Stimulated activated CD4-positive, alpha-beta T cell treated with anti-CD3 and anti-CD28 coated beads, TNF-alpha, amount 100 ng/mL, for 24 hours (primary cell): ENCODE data around the gene SEMA6A.

Experiments
- DNase-seq, 3 experiments: peaks; one replicate each; pipeline ENCODE4 v3.0.0-alpha.2; 2020; ENCODE audit warnings: low read depth in 3 of 3

Gene SEMA6A

GRCh38 chr5:116459301-116459700 is 115.3 kb downstream of the SEMA6A start:
- DNase-seq: no peak

DNA sequence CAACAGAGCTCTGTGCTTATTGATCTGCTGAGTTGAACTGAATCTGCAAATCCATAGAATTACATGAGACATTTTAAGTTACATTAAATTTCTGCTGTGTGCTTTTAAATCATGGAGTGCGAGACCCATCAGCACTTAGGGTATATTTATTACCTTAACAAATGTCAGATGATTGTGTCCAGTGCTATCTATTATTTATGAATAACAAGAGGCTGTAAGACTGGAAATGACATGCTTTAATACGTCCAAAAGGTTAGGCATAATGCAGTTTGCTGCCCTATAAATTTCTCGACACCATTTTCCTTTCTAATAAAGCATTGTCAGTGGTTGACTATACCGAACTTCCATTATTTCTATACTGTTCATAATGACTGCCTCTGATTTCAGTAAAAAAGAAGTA is 117.6 kb downstream of the SEMA6A start:
- no peak for DNase-seq

- DNase-seq: no peak
Observed at GRCh38 chr5:116456036-116456435, 118.6 kb downstream of the SEMA6A start.

DNA sequence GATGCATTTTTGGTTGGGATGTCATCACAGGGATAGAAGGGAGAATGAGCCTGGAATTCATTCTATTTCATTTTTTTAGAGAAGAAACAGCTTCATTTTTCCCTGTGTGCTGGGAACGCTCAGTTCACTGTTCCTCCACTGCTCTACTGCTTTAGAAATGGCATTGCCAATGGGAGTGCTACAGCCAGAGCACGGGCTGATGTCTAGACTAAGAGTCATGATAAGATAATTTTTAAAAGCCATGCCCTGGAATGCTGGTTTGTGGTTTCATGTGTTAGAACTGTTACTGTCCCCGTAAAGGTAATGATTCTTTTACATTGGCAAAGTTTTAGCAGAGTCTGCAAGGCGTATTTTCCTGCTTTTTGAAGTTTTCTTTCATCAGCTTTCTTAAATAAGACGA is 119.6 kb downstream of the SEMA6A start:
- DNase-seq: no peak

GRCh38 chr5:116454417-116454927 is 120.2 kb downstream of the SEMA6A start:
- DNase-seq: no peak

DNA sequence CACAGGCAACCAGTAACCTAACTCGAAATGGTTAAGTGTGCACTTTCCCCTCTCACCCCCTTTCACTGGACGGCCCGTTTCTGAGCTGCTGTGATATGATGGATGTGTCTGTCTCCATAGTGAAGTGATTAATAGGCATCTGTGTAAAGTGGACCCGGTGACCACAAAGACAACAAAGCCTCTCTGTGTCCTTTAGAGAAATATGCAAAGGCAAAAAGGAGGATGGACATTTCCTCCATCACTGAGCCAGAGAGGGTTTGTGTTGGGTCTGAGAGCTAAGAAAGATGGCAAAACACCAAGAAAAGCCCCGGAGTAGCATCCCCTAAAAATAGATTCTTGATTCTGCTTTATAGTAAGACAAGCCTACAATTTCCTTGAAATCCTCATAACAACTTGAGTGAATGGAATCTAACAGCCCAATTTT is 120.6 kb downstream of the SEMA6A start:
- DNase-seq: no peak

GRCh38 chr5:116452774-116453368 is 121.8 kb downstream of the SEMA6A start:
- no peak for DNase-seq

- no peak for DNase-seq
Observed at GRCh38 chr5:116451905-116452450, 122.6 kb downstream of the SEMA6A start.

DNA sequence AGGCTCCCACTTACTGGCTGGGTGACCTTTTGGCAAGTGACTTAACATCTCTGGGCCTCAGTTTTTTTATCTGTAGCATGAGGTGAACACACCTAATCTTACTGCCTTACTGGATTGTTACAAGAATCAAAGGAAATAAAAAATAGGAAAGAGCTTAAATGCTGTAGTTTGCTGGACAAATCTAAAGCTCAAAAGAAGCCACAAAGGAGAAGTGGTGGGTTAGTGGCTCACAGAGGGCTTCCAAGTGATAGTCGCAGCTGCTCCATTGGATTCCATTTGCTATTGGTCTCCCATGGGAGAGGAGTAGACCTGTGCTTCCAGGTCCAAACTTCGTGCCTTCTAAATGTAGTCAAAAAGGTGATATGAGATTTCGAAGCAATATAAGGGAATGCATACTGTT is 123.6 kb downstream of the SEMA6A start:
- no peak for DNase-seq

DNA sequence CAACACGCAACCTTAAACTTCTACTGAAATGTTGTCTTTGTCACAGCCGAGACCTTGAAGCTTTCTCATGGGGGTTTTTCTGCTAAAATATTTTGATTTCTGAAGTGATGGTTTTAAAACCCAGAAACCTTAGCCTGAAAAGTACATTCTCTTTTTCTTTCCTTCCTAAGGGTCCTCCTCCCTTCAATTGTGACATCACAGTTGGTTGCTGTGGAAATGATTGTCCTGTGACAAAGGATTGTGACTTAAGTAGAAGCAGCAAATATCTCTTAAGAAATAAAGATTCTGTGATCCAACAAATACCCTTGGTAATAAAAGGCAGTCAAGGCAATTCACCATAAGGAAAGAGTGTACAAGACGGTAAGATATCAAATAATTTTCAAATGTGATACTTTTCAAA is 125.2 kb downstream of the SEMA6A start:
- no peak for DNase-seq

- no peak for DNase-seq
Observed at GRCh38 chr5:116448870-116449427, 125.7 kb downstream of the SEMA6A start.

DNA sequence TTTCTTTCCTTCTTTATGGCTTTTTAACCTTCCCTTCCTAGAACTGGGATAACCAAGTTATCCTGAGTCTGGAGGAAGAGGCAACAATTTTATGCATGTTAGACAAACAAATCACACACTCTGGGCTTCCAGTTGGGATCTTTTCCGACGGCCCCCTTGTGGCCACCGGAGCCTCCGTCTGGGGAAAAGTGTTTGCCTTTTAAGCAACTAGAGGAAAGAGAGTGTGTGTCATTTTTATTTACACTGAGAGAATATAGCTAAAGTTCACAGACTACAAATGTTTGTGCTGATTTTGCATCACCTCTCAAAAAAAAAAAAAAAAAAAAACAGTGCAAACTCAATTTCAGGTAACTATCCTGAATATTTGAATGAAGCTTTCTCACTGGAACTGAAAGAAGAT is 126.2 kb downstream of the SEMA6A start:
- no peak for DNase-seq

DNA sequence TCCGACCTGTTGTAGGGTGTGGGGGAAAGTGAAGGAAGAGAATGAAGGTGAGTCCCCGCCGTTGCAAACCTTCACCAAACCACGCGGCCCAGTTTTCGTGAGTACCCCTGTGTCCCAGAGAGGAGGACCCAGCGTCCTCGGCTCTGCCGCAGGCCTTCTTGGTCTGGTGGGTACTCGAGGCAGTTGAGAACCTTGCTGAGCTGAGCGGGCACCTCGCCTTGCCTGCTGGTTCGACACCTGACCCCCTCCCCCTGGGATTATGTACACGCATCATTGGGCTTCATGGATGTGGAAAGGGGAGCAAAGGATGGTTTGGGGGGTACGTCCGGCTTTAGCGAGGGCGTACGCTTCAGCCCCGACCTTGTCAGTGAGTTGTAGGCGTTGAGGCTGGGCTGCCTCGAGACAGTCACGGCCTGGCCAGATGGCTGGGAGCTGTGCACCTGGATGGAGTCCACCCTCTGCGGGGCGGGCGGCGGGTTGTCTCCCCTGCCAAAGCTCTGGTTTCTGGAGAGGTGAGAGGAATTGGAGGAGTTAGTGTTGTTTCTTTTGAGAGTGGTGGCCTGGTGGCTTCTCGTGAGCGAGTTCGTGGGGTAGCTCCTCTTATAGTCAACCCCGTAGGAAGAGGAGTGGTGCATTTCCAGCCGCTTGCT is 128.1 kb downstream of the SEMA6A start:
- no peak for DNase-seq

DNA sequence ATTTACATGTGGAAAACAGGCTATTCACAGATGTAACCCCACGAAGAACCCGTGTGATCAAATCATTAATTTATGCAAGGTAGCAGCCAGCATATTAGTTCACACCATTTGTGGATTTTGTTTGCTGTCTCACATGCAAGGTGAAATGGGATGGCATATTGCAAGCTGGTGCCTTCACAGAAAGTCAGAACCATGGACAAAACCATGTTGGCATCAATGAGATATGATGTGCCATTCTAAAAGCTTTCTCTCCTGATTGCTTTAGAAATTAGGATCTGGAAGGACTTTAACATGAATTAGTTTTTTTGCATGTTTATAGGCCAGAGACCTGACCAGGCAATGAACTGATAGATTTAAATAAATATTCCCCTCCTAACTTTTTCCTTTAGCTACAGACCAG is 129.3 kb downstream of the SEMA6A start:
- no peak for DNase-seq

- DNase-seq: no peak
Observed at GRCh38 chr5:116444373-116445295, 130.0 kb downstream of the SEMA6A start.

DNA sequence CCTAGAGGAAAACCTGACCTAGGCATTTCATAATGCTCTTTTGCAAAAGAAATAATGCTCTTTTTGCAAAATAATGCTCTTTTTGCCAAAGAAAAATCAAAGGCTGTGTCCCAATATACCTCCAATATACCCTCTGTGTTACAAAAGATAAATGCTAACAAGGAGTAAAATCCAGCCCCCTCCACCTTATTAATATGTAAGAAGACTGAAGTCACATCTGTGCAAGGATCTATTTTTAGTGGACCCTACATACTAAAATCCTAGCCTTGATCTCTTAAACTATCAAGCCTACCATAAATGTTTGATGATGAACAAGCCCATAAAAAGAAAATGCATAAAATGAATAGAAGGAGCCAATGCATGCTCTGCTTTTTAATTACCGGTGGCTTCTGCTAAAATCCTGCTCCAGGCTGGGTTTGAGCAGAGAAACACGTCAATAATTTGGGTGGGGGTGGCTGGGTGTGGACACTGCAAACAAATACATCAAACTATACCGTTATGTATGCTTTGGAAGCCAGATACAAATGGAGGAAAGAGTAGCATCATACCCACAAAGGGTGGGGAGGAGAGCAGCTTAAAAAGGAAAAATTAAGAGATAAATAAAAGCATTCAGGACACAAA is 131.6 kb downstream of the SEMA6A start:
- no peak for DNase-seq

GRCh38 chr5:116442095-116442534 is 132.5 kb downstream of the SEMA6A start:
- no peak for DNase-seq

DNA sequence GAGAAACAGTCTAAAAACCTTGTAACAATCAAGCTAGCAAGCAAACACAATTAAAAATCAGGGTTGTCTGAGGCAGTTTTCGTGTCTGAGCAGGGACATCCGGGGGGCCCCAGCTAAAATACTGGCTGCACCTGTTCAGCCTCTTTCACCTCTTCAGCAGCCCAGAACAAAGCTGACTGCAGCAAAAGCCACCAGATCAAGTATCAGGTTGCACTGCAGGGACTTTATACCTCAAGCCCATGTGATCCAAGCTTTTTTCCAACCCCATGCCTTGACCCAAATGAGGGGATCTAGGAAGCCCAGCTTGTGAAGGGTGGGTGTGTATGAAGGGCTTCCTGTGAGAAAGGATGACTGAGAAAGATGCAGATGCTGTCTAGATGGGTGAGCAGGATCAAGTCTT is 133.4 kb downstream of the SEMA6A start:
- DNase-seq: no peak

DNA sequence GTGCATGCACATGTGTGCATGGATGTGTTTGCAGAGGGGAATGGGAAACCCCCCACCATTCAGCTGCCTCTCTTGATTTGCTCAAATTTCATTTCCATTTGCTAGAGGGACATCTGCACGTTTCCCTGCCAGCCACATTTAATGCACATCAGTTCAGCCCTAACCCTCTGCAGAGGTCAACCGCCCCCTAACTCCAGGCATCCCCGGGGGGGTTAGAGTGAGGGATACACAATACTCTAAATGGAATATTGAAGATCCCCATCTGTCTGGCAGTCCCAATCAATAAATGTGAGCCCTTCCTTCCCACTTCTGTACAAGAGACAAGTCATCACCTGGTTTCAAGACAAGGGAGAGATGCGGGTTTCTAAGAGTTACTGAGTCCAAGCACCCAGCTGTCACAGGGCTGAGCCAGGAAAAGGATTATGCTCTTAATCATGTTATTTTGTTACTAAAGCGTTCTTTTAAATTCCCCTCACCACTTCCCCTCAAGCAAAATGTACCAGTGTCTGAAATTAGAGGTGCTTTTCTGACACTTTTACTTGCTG is 134.1 kb downstream of the SEMA6A start:
- DNase-seq: no peak

DNA sequence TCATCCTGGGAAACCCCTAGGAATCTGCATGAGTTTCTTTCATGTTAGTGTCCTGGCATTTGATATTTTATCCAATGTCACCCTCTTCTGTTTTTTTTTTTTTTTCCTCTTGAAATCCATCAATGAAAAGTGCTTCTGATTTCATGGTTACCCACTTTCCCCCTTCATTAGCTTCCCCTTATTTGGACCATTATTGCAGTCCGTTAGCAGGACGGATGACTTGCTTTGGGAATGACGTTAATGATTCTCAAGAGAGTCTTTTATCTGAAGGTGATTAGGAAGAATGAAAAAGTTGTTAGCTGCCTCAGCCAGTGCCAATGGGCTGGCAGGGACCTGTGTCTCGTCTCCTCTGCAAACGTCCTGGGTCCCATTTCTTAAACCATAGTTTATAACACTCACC is 134.7 kb downstream of the SEMA6A start:
- no peak for DNase-seq

DNA sequence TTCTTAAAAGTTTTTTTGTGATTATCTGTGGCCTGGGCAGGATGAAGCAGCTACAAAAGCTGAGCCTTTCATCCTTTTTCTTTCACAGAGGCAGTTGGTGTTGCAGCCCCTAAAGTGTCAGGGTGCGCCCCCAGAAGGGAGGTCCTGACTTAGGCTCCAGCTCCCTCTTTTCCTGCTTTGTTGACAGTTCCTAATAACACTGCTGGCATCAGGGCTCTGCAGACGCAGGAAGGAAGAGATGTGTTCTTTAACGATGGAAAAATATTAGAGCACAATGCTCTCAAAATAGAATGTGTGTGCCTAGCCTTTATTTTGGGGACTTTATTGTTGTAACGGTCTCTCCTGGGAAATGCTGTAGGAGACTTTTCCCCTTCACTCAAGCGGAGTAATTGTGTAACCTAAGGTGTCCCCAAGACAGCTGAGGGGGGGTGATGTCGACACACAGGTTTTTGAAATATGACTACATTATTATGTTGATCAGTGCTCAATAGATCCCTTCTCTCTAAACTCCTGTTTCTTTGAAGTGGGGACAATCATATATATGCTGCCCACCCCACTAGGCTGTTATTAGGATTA is 135.6 kb downstream of the SEMA6A start:
- no peak for DNase-seq
